ENCODE measurements around the gene NLRP6.
"Not testable (repeated sequence)": the region's sequence is repeated elsewhere in the genome, so short reads cannot be mapped to it uniquely, and the experiment has no call there.

NLRP6 gene

DNA sequence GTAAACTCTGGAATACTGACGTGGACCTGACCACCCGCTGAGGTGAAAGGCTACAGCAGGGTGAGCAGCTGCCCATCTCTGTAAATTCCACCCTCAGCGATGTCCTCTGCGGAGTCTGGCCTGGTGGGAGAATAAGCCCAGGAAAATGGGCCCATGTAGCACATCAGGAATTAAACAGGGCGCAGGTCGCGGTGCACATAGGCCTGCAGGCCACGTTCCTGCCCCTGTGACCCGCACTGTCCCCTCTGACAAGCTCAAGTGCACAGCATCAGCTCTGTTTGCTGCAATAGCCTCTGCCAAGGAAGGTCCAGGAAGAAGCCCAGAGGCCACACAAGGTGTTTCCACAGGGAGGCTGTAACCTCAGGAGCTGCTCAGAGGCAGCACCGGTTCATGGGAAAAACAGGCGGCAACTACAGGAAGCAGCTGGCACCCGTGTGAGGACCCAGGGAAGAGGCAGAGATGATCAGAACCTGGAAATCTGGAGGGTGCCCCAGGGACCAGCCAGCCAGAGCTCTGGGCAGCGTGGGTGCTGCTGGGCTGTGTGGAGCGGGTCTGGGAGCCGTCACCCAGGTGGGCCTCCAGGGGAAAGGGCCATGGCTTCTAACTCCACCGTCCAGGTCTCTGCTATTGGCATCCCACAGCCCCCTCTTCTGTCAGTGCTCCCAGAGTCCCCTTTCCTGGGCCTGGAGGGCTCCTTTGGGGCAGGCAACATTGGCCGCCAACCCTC lies 28.6 kb downstream of the NLRP6 start:
- Histone ChIP-seq H3K27ac (ENCODE audit: low read length) (no peak overlapping the region), H3K4me3 (ENCODE audit: low read length) (no peak overlapping the region)
- TF ChIP-seq EZH2phosphoT487 (IDR thresholded peaks at IDR 0.05; ENCODE audit: low read depth), result no peak
- TF ChIP-seq, protein P1, sequence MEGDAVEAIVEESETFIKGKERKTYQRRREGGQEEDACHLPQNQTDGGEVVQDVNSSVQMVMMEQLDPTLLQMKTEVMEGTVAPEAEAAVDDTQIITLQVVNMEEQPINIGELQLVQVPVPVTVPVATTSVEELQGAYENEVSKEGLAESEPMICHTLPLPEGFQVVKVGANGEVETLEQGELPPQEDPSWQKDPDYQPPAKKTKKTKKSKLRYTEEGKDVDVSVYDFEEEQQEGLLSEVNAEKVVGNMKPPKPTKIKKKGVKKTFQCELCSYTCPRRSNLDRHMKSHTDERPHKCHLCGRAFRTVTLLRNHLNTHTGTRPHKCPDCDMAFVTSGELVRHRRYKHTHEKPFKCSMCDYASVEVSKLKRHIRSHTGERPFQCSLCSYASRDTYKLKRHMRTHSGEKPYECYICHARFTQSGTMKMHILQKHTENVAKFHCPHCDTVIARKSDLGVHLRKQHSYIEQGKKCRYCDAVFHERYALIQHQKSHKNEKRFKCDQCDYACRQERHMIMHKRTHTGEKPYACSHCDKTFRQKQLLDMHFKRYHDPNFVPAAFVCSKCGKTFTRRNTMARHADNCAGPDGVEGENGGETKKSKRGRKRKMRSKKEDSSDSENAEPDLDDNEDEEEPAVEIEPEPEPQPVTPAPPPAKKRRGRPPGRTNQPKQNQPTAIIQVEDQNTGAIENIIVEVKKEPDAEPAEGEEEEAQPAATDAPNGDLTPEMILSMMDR (IDR thresholded peaks at IDR 0.05; ENCODE audit: low read depth, low read length), result no peak

DNA sequence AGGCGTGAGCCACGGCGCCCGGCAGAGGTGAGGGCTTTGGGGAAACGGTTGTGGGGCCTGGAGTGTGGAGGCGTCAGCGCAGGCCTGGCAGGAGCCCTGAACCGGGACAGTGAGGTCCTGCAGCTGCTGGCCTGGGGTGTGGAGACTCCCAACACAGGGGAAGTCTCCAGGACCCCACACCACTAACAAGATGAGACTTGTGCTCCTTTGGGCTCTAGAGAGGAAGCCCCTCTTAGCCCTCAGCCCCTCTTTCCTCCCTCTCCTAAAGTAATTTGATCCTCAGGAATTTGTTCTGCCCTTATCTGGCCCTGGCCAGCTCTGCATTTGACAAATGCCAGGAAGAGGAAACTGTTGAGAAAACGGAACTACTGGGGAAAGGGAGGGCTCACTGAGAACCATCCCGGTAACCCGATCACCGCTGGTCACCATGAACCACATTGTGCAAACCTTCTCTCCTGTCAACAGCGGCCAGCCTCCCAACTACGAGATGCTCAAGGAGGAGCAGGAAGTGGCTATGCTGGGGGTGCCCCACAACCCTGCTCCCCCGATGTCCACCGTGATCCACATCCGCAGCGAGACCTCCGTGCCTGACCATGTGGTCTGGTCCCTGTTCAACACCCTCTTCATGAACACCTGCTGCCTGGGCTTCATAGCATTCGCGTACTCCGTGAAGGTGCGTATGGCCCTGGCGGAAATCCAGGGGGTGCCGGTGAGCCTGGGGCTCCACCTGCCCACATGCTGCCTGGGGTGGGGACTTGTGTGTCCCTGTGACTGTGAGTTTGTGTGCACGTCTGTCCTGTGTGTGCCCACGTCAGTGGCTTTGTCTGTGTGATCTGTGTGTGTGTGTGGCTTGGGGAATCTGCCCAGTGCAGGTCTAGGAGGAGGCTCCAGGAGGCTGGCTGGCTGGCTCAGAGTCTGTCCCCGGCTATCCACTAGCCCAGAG lies 29.8 kb downstream of the NLRP6 start, which contains the start of gene IFITM2:
Gene IFITM2, plus strand, starts transcription at position 51 of the 943 bp plus-strand sequence. Its CDS starts 377 bp downstream, at position 428.
- H3K79me2 ChIP-seq (ENCODE audit: low read length); H3K9me3 ChIP-seq (ENCODE audit: insufficient read depth, low read length); H4K20me1 ChIP-seq (ENCODE audit: insufficient read depth, low read length); H3K36me3 ChIP-seq (replicated peaks; ENCODE audit: low read depth, low read length); H3K27me3 ChIP-seq (ENCODE audit: low read depth, low read length): not testable (repeated sequence)
- H3K4me3 ChIP-seq (ENCODE audit: low read length), result peak within 1 kb of the TSS; percentile 80
- peak within 1 kb of the TSS; percentile 82 for H2AFZ ChIP-seq (ENCODE audit: low read depth, low read length)
- H3K4me2 ChIP-seq (ENCODE audit: low read length), result peak within 1 kb of the TSS; percentile 68
- peak within 1 kb of the TSS; percentile 74 for H3K9ac ChIP-seq (ENCODE audit: low read length)
- peaks cover 31% of the 10 kb centered on the region for H3K4me1 ChIP-seq (ENCODE audit: low read length)
- peak within 1 kb of the TSS; percentile 11; the same call in 1 of the 2 replicates for H3K27ac ChIP-seq (ENCODE audit: low read length)

More for the DNA sequence above, 28.6 kb downstream of the NLRP6 start:
- Histone ChIP-seq H2AFZ (ENCODE audit: low read depth, low read length) (no peak overlapping the region), H3K27me3 (ENCODE audit: low read depth, low read length) (peaks cover 4% of the 10 kb centered on the region; the same call in 1 of the 2 replicates), H3K36me3 (replicated peaks; ENCODE audit: low read depth, low read length) (no peaks in the 10 kb centered on the region), H3K9me3 (ENCODE audit: insufficient read depth, low read length) (no peaks in the 10 kb centered on the region), H3K4me2 (ENCODE audit: low read length) (no peak overlapping the region), H3K4me1 (ENCODE audit: low read length) (peaks cover 33% of the 10 kb centered on the region), H3K9ac (ENCODE audit: low read length) (no peak overlapping the region), H3K79me2 (ENCODE audit: low read length) (no peaks in the 10 kb centered on the region), H4K20me1 (ENCODE audit: insufficient read depth, low read length) (no peaks in the 10 kb centered on the region)

DNA sequence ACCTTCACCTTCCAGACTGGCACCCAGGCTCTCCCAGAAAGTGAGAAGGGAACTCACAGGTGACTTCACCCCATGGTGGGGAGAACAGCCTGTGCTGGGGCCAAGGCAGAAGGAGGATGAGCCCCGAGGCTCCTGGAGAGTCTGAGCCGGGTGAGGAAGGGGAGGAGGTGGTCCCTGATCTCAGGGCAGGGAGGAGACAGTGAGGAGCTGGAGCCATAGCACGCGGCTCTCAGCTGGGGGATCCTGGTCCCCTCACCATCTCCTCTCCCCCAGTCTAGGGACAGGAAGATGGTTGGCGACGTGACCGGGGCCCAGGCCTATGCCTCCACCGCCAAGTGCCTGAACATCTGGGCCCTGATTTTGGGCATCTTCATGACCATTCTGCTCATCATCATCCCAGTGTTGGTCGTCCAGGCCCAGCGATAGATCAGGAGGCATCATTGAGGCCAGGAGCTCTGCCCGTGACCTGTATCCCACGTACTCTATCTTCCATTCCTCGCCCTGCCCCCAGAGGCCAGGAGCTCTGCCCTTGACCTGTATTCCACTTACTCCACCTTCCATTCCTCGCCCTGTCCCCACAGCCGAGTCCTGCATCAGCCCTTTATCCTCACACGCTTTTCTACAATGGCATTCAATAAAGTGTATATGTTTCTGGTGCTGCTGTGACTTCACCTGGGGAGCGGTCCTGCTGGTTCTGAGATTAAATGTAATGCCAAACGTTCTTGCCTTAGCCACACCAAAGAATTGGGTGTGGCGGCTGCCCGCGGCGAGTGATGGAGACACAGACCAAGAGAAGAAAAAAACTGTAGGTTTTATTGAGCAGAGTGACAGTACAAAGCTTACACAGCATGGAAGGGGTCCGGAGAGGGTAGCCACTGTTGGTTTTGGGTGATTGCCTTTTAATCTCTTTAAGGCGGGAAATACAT lies 30.8 kb downstream of the NLRP6 start:
- not testable (repeated sequence) for H2AFZ ChIP-seq (ENCODE audit: low read depth, low read length); H3K9me3 ChIP-seq (ENCODE audit: insufficient read depth, low read length); H4K20me1 ChIP-seq (ENCODE audit: insufficient read depth, low read length); H3K27ac ChIP-seq (ENCODE audit: low read length); H3K36me3 ChIP-seq (replicated peaks; ENCODE audit: low read depth, low read length); H3K27me3 ChIP-seq (ENCODE audit: low read depth, low read length); H3K79me2 ChIP-seq (ENCODE audit: low read length)
- peak overlapping the region; percentile 80 for H3K4me3 ChIP-seq (ENCODE audit: low read length)
- peaks cover 21% of the 10 kb centered on the region for H3K4me1 ChIP-seq (ENCODE audit: low read length)
- peak overlapping the region; percentile 68 for H3K4me2 ChIP-seq (ENCODE audit: low read length)
- H3K9ac ChIP-seq (ENCODE audit: low read length), result peak overlapping the region; percentile 74; the same call in 1 of the 2 replicates

DNA sequence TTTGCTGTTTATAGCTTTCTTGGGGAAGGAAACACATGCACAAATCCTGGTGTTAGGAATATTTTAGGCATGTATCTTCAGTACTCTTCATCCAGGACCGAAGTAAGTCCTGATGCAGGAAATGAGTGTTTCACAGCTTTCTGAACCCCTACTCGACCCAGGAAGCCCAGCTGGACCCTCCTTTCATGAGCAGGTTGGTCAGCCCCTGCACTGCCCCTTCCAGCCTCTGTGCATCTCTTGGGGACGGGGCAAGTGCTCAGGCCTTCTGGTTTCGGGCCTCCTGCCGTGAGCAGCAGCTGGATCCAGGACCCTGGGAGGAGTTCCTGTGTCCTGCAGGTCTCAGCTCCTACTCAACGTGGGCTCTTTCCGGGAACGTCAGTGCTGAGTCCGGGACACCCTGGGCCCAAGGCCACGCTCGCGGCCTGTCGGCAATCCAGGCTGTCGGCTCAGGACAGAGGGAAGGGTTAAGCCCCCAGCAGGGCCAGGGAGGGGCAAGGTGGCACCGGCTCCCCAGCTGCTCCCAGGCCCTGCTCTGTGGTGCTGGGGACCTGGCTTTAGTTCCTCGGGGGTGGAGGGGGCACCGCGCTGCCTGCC lies 31.9 kb downstream of the NLRP6 start:
- not testable (repeated sequence) for H3K4me2 ChIP-seq (ENCODE audit: low read length); H3K9me3 ChIP-seq (ENCODE audit: insufficient read depth, low read length); H2AFZ ChIP-seq (ENCODE audit: low read depth, low read length); H3K27me3 ChIP-seq (ENCODE audit: low read depth, low read length); H3K79me2 ChIP-seq (ENCODE audit: low read length); H3K4me3 ChIP-seq (ENCODE audit: low read length); H3K9ac ChIP-seq (ENCODE audit: low read length); H4K20me1 ChIP-seq (ENCODE audit: insufficient read depth, low read length); H3K36me3 ChIP-seq (replicated peaks; ENCODE audit: low read depth, low read length); H3K27ac ChIP-seq (ENCODE audit: low read length)
- H3K4me1 ChIP-seq (ENCODE audit: low read length), result peaks cover 19% of the 10 kb centered on the region

DNA sequence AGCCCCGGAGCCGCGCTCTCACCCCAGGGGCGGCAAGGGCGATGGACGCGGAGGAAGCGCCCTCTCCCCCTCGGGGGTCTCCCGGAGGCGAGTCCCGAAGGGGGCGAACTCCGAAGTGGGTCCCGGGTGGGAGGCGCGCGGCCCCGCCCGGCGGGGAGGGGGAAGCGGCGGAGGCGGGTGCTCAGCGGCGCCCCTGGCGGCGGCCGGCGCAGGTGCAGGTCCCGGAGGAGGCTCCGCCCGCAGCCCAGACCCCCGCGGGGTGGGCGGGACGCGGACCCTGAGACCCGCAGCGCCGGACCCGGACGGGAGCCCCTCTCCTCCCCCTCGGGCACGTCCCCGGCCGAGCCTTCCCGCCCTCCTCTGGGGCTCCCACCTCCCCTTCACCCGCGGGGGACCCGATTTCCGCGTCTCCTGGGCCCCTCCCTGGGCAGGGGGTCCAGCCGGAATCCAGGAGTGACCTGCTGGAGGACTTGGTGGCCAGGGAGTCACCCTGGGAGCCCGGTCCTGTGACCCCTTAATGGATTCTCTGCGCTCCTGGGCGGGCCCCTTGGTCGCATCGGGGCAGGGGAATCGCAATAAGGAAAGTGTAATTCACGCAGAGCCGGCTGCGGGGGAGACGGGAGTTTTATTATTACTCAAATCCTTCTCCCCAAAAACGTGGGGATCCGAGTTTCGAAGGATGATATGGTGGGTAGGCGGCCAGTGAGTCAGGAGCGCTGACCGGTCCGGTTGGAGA lies 33.0 kb downstream of the NLRP6 start:
- H3K4me3 ChIP-seq (ENCODE audit: low read length), result 0 out of 2 replicates have a peak overlapping the region, but pooled peaks have one; percentile 43

More for the DNA sequence above, 33.0 kb downstream of the NLRP6 start:
- not testable (repeated sequence) for H3K9ac ChIP-seq (ENCODE audit: low read length); H3K36me3 ChIP-seq (replicated peaks; ENCODE audit: low read depth, low read length); H3K9me3 ChIP-seq (ENCODE audit: insufficient read depth, low read length); H3K79me2 ChIP-seq (ENCODE audit: low read length); H2AFZ ChIP-seq (ENCODE audit: low read depth, low read length); H3K27ac ChIP-seq (ENCODE audit: low read length); H3K27me3 ChIP-seq (ENCODE audit: low read depth, low read length); H4K20me1 ChIP-seq (ENCODE audit: insufficient read depth, low read length)
- H3K4me1 ChIP-seq (ENCODE audit: low read length), result peaks cover 19% of the 10 kb centered on the region
- H3K4me2 ChIP-seq (ENCODE audit: low read length), result peak overlapping the region; percentile 38; the same call in 1 of the 2 replicates

Measured in OCI-LY3 (cell line).